ENCODE measurements around the gene GALC. TPM values are rescaled to one million over a fixed set of nuclear protein-coding genes. Genes with fewer than 3 reads are reported as not detected.

GALC gene
- total and polyA plus RNA-seq, 12 donors = 8.3 to 330 (median 37.3) TPM

DNA sequence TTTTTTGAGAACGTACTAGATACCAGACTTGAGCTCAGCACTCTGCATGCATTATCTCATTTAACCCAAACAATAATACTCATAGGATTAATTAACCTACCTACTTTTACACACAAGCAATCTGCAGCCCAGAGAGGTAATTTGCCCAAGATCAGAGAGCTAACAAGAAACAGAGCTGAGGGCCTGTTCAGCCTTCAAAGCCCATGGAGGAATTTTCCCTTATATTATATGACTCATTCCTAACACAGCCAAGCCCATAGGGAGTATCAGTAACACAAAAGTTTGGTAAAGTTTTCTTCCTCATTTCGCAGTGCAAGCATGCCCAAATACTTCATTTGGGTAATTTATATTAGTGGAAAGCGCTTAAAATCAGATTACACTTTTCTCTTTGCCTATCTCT is 94.7 kb downstream of the GALC start:
- Histone ChIP-seq H3K27me3 (no peaks in the 10 kb centered on the region), H3K36me3 (replicated peaks in 1 of 2) (no peaks in the 10 kb centered on the region), H3K27ac (no peak overlapping the region), H3K4me1 (replicated peaks in 1 of 2) (peaks cover 6% of the 10 kb centered on the region in 2 donors), H3K9me3 (replicated peaks in 1 of 3) (no peaks in the 10 kb centered on the region), H3K4me3 (no peak overlapping the region)
- TF ChIP-seq, protein P1, sequence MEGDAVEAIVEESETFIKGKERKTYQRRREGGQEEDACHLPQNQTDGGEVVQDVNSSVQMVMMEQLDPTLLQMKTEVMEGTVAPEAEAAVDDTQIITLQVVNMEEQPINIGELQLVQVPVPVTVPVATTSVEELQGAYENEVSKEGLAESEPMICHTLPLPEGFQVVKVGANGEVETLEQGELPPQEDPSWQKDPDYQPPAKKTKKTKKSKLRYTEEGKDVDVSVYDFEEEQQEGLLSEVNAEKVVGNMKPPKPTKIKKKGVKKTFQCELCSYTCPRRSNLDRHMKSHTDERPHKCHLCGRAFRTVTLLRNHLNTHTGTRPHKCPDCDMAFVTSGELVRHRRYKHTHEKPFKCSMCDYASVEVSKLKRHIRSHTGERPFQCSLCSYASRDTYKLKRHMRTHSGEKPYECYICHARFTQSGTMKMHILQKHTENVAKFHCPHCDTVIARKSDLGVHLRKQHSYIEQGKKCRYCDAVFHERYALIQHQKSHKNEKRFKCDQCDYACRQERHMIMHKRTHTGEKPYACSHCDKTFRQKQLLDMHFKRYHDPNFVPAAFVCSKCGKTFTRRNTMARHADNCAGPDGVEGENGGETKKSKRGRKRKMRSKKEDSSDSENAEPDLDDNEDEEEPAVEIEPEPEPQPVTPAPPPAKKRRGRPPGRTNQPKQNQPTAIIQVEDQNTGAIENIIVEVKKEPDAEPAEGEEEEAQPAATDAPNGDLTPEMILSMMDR (IDR thresholded peaks at IDR 0.05) = no peak
- TF ChIP-seq POLR2A (IDR thresholded peaks at IDR 0.05) = no peak
- no peak for DNase-seq
- intact Hi-C loops (cut with DNase I) = loop anchor here in 1 of 2 donors (5.0 kb wide), 2 partner anchors 91 to 151 kb away; no protein-coding TSS in a partner anchor
- 89 to 99% (median 93%) methylated on average over 3 of the region's 3 CpGs for WGBS, 4 donors

DNA sequence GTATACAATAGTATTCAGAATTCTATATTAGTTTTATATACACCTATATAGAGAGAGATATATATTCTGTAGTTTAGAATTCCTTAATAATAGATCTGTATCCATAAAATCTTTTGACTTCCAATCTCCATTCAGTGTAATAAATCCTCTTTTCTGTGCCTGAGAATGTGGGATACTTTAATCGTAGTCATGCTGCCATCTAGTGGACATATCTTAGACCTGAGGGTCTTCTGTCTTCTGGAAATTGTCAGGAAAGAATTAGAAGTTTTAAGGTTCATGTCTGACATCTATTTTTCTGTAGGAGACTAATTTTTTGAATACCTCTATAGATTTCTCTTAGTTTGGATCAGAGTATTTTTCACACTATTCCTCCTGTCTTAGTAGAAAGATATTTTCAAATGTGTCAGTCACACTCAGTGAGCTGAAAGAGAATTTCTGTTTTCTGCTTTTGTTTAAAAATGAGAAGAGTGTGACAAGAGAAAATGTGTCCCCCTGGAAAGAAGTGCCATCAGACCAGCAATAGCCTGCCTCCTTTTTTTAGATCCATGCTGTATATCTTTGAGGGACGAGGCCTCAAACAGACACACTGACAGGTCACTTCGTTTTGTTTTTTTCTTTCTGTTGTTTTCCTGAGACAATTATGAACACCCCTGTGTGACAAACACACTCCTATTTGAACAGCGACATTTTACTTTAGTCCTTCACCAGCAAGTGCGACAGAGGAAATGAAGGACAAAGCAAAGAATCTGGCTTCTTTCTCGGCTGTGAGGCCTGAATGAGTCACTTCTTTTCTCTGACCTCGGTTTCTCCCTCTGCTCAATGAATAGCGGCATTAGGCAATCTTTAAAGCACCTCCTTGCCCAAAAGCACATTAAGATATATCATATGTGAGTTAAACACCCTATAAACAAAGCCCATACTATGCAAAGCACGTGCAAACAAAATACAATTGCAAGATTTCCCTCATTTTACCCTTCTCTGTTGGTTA is 96.3 kb downstream of the GALC start:
- Histone ChIP-seq H3K27ac (peak overlapping the region in 4 of 5 donors; percentile 28 to 81 (median 60)), H3K9me3 (replicated peaks in 1 of 3) (no peaks in the 10 kb centered on the region), H3K4me1 (replicated peaks in 1 of 2) (peaks cover 6% of the 10 kb centered on the region in 2 donors), H3K4me3 (no peak overlapping the region), H3K36me3 (replicated peaks in 1 of 2) (no peaks in the 10 kb centered on the region), H3K27me3 (no peaks in the 10 kb centered on the region)
- peak in 6 of 7 donors; percentile 26 to 64 (median 41) for DNase-seq
- intact Hi-C loops (cut with DNase I) = loop anchor here in 1 of 2 donors (5.0 kb wide), 2 partner anchors 89 to 149 kb away; no protein-coding TSS in a partner anchor
- 23 to 35% (median 33%) methylated on average over 9 of the region's 9 CpGs for WGBS, 4 donors
- TF ChIP-seq POLR2A (IDR thresholded peaks at IDR 0.05) = no peak
- TF ChIP-seq, protein P1 (IDR thresholded peaks at IDR 0.05) = peak; percentile 53 to 85 (median 78)

DNA sequence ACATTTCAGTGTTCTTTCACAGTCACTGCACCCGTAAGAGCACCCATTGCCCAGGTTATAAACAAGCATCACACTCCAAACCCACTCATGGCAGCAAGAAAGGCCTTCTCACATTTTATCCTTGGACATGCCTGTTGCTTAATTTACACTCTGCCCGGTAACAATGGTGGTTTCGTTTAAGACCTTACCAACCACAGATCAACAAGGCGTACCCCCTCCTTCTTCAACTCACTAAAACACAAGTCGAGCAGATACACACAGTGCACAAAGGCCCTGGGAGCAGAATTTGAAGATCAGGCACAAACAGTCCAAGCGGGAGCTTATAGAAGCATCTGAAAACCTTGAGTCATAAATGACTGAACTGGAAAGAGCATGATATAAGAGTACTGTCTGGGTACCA is 98.1 kb downstream of the GALC start:
- TF ChIP-seq, protein P1 (IDR thresholded peaks at IDR 0.05) = no peak
- no peak for TF ChIP-seq POLR2A (IDR thresholded peaks at IDR 0.05)
- H3K36me3 ChIP-seq (replicated peaks in 1 of 2) = no peaks in the 10 kb centered on the region
- no peak overlapping the region for H3K4me3 ChIP-seq
- H3K9me3 ChIP-seq (replicated peaks in 1 of 3) = no peaks in the 10 kb centered on the region
- 65 to 78% (median 76%) methylated on average over 6 of the region's 6 CpGs for WGBS, 4 donors
- H3K27ac ChIP-seq = no peak overlapping the region
- peaks cover 6% of the 10 kb centered on the region in 2 donors for H3K4me1 ChIP-seq (replicated peaks in 1 of 2)
- no peak for DNase-seq
- H3K27me3 ChIP-seq = no peaks in the 10 kb centered on the region
- intact Hi-C loops (cut with DNase I) = loop anchor here in 1 of 2 donors (5.0 kb wide), 2 partner anchors 88 to 148 kb away; no protein-coding TSS in a partner anchor

DNA sequence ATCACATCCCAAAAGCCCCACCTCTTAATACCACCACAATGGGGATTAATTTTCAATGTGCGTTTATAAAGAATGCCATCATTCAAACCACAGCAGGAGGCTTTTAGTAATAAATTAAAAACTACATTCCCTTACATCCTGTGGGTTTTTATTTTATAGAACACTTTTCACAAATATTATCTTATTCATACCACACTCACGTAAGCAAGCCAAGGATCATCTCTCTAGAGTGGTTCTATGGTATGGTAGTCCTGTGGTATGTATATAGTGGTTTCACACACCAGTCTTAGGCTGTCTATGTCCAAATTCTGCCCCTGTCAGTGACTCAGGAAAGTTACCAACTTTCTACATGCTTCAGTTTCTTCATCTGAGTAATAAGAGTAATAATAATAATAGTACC is 100.2 kb downstream of the GALC start:
- Histone ChIP-seq H3K4me3 (no peak overlapping the region), H3K27ac (no peak overlapping the region), H3K27me3 (no peaks in the 10 kb centered on the region), H3K4me1 (replicated peaks in 1 of 2) (peaks cover 6% of the 10 kb centered on the region in 2 donors), H3K9me3 (replicated peaks in 1 of 3) (no peaks in the 10 kb centered on the region), H3K36me3 (replicated peaks in 1 of 2) (no peaks in the 10 kb centered on the region)
- TF ChIP-seq, protein P1 (IDR thresholded peaks at IDR 0.05) = no peak
- no peak for TF ChIP-seq POLR2A (IDR thresholded peaks at IDR 0.05)
- no peak for DNase-seq
- intact Hi-C loops (cut with DNase I) = no loop called here
- 82 to 87% (median 84%) methylated on average over 2 of the region's 2 CpGs for WGBS, 4 donors

Data from adrenal gland (tissue), 12 donors.